H1 (cell line): ENCODE data around the gene LDHB. TPM values are rescaled to one million over a fixed set of nuclear protein-coding genes. Genes with fewer than 3 reads are reported as not detected.

Experiments used
- EZH2 ChIP-seq: fragments of 200-600 bp; sonication (generic); IDR thresholded peaks from 2 replicates; pipeline ENCODE4 v1.7.1; 2012; ENCODE audit warnings: low read depth, mild to moderate bottlenecking, moderate library complexity, low read length, inconsistent platforms; ENCODE audit not compliant: severe bottlenecking
- GABPA ChIP-seq: IDR thresholded peaks from 2 replicates; pipeline ENCODE4 v1.6.1; 2011; ENCODE audit warnings: mild to moderate bottlenecking, low read length, moderate library complexity, borderline replicate concordance; ENCODE audit not compliant: insufficient read depth
- KDM5A ChIP-seq: fragments of 200-600 bp; IDR thresholded peaks from 2 replicates; pipeline ENCODE4 v1.7.1; 2012; ENCODE audit warnings: mild to moderate bottlenecking, low read length, inconsistent platforms, mixed read lengths
- RFX5 ChIP-seq: IDR thresholded peaks from 2 replicates; pipeline ENCODE4 v1.6.1; 2011; ENCODE audit warnings: low read depth, low read length, improper control_type of control experiment, borderline replicate concordance
- polyA plus RNA-seq, 7 experiments: library from polyadenylated mRNA; depleted of rRNA in 3 of 7; stranded (reverse) in 5 of 7; unstranded in 2 of 7; fragments of >200 nt in 5 of 7; fragments of 200-250 nt in 2 of 7; gene quantifications; 1 replicate in 5 of 7; 2 replicates in 1 of 7; 4 replicates in 1 of 7; pipeline versions ENCODE4 v1.2.1 to v1.2.3, GENCODE V29; 2011 to 2013; ENCODE audit warnings: missing spikeins in 2 of 7, mixed read lengths in 2 of 7
- total RNA-seq: library from RNA; stranded (reverse); fragmentation: NEBNext Ultra II Directional; extraction: Animal tissue kit (Norgen Biotek cat#: 25700); gene quantifications from 2 replicates; pipeline ENCODE4 v1.2.1, GENCODE V29; 2021
- TF ChIP-seq, protein P1 (sequence below): fragments of 300-600 bp; sonication (generic); IDR thresholded peaks from 2 replicates; pipeline ENCODE4 v1.7.1; 2012; ENCODE audit warnings: low read length, moderate library complexity, mild to moderate bottlenecking, inconsistent platforms; ENCODE audit not compliant: insufficient replicate concordance
- TF ChIP-seq, protein P2 (sequence below): IDR thresholded peaks from 2 replicates; pipeline ENCODE4 v1.6.1; 2012; ENCODE audit warnings: low read length, inconsistent platforms
- TF ChIP-seq, protein P3 (sequence below): IDR thresholded peaks from 2 replicates; pipeline ENCODE4 v1.6.1; 2012; ENCODE audit warnings: inconsistent platforms
- TF ChIP-seq, protein P4 (sequence below): IDR thresholded peaks from 2 replicates; pipeline ENCODE4 v1.6.1; 2011; ENCODE audit warnings: low read length, improper control_type of control experiment

LDHB gene
- total and polyA plus RNA-seq, 2 of the 8 experiments (the other 6 are each of a cell fraction or from before 2014, with no cell fraction given), result 1,177 to 1,781 TPM

DNA sequence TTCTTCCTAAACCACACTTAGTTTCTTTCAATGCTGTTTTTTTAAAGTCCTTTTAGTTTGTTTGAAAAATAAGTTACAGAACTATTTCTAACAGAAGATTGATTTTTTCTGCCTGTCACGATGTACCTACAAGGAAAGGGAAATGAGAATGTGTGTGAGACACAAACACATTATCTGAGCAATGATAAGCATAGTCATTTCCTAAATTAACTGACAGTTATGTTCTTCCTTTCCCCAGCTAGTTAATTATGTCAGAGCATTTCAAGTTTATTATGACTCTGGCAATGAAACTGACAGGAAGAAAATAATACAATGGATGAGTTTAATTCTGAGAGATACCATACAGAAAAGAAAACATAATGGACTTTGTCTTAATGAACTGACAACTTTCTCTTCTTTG is 21.3 kb upstream of the LDHB start (continued):
- TF ChIP-seq, protein P1, sequence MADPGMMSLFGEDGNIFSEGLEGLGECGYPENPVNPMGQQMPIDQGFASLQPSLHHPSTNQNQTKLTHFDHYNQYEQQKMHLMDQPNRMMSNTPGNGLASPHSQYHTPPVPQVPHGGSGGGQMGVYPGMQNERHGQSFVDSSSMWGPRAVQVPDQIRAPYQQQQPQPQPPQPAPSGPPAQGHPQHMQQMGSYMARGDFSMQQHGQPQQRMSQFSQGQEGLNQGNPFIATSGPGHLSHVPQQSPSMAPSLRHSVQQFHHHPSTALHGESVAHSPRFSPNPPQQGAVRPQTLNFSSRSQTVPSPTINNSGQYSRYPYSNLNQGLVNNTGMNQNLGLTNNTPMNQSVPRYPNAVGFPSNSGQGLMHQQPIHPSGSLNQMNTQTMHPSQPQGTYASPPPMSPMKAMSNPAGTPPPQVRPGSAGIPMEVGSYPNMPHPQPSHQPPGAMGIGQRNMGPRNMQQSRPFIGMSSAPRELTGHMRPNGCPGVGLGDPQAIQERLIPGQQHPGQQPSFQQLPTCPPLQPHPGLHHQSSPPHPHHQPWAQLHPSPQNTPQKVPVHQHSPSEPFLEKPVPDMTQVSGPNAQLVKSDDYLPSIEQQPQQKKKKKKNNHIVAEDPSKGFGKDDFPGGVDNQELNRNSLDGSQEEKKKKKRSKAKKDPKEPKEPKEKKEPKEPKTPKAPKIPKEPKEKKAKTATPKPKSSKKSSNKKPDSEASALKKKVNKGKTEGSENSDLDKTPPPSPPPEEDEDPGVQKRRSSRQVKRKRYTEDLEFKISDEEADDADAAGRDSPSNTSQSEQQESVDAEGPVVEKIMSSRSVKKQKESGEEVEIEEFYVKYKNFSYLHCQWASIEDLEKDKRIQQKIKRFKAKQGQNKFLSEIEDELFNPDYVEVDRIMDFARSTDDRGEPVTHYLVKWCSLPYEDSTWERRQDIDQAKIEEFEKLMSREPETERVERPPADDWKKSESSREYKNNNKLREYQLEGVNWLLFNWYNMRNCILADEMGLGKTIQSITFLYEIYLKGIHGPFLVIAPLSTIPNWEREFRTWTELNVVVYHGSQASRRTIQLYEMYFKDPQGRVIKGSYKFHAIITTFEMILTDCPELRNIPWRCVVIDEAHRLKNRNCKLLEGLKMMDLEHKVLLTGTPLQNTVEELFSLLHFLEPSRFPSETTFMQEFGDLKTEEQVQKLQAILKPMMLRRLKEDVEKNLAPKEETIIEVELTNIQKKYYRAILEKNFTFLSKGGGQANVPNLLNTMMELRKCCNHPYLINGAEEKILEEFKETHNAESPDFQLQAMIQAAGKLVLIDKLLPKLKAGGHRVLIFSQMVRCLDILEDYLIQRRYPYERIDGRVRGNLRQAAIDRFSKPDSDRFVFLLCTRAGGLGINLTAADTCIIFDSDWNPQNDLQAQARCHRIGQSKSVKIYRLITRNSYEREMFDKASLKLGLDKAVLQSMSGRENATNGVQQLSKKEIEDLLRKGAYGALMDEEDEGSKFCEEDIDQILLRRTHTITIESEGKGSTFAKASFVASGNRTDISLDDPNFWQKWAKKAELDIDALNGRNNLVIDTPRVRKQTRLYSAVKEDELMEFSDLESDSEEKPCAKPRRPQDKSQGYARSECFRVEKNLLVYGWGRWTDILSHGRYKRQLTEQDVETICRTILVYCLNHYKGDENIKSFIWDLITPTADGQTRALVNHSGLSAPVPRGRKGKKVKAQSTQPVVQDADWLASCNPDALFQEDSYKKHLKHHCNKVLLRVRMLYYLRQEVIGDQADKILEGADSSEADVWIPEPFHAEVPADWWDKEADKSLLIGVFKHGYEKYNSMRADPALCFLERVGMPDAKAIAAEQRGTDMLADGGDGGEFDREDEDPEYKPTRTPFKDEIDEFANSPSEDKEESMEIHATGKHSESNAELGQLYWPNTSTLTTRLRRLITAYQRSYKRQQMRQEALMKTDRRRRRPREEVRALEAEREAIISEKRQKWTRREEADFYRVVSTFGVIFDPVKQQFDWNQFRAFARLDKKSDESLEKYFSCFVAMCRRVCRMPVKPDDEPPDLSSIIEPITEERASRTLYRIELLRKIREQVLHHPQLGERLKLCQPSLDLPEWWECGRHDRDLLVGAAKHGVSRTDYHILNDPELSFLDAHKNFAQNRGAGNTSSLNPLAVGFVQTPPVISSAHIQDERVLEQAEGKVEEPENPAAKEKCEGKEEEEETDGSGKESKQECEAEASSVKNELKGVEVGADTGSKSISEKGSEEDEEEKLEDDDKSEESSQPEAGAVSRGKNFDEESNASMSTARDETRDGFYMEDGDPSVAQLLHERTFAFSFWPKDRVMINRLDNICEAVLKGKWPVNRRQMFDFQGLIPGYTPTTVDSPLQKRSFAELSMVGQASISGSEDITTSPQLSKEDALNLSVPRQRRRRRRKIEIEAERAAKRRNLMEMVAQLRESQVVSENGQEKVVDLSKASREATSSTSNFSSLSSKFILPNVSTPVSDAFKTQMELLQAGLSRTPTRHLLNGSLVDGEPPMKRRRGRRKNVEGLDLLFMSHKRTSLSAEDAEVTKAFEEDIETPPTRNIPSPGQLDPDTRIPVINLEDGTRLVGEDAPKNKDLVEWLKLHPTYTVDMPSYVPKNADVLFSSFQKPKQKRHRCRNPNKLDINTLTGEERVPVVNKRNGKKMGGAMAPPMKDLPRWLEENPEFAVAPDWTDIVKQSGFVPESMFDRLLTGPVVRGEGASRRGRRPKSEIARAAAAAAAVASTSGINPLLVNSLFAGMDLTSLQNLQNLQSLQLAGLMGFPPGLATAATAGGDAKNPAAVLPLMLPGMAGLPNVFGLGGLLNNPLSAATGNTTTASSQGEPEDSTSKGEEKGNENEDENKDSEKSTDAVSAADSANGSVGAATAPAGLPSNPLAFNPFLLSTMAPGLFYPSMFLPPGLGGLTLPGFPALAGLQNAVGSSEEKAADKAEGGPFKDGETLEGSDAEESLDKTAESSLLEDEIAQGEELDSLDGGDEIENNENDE, result no peak
- no peak for TF ChIP-seq EZH2
- TF ChIP-seq, protein P2, sequence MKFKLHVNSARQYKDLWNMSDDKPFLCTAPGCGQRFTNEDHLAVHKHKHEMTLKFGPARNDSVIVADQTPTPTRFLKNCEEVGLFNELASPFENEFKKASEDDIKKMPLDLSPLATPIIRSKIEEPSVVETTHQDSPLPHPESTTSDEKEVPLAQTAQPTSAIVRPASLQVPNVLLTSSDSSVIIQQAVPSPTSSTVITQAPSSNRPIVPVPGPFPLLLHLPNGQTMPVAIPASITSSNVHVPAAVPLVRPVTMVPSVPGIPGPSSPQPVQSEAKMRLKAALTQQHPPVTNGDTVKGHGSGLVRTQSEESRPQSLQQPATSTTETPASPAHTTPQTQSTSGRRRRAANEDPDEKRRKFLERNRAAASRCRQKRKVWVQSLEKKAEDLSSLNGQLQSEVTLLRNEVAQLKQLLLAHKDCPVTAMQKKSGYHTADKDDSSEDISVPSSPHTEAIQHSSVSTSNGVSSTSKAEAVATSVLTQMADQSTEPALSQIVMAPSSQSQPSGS, result no peak
- TF ChIP-seq, protein P3, sequence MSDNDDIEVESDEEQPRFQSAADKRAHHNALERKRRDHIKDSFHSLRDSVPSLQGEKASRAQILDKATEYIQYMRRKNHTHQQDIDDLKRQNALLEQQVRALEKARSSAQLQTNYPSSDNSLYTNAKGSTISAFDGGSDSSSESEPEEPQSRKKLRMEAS, result no peak
- TF ChIP-seq GABPA, result no peak
- no peak for TF ChIP-seq RFX5
- TF ChIP-seq, protein P4, sequence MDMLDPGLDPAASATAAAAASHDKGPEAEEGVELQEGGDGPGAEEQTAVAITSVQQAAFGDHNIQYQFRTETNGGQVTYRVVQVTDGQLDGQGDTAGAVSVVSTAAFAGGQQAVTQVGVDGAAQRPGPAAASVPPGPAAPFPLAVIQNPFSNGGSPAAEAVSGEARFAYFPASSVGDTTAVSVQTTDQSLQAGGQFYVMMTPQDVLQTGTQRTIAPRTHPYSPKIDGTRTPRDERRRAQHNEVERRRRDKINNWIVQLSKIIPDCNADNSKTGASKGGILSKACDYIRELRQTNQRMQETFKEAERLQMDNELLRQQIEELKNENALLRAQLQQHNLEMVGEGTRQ, result no peak
- no peak for TF ChIP-seq KDM5A
